Lower lobe of right lung (tissue), 2 donors: ENCODE data around the gene RAD51B. TPM values are rescaled to one million over a fixed set of nuclear protein-coding genes. Genes with fewer than 3 reads are reported as not detected.
A peak's percentile ranks its signal among the peaks of the same experiment; 100 is the strongest.
"Not testable (repeated sequence)": the region's sequence is repeated elsewhere in the genome, so short reads cannot be mapped to it uniquely, and the experiment has no call there.

Experiments used
- ATAC-seq, 2 donors: fragments of 200-7000 bp; cut with Tn5 transposase; one replicate each; pipeline ENCODE4 v1.9.1; 2020 to 2022; ENCODE audit warnings: mild to moderate bottlenecking in 2 of 2, moderate library complexity in 2 of 2
- DNase-seq: peaks from one replicate; pipeline ENCODE4 v3.0.0-alpha.2; 2020
- H3K27ac ChIP-seq: fragments of 200-600 bp; one replicate; pipeline ENCODE4 v1.8.0; 2022
- H3K27me3 ChIP-seq: fragments of 200-600 bp; one replicate; pipeline ENCODE4 v1.8.0; 2022; ENCODE audit warnings: low read depth
- H3K36me3 ChIP-seq: fragments of 200-600 bp; one replicate; pipeline ENCODE4 v1.8.0; 2022; ENCODE audit warnings: mild to moderate bottlenecking
- H3K4me1 ChIP-seq: fragments of 200-600 bp; one replicate; pipeline ENCODE4 v1.8.0; 2022
- H3K4me3 ChIP-seq: fragments of 200-600 bp; one replicate; pipeline ENCODE4 v1.8.0; 2022; ENCODE audit warnings: mild to moderate bottlenecking
- H3K9me3 ChIP-seq: fragments of 200-600 bp; one replicate; pipeline ENCODE4 v1.8.0; 2022
- intact Hi-C: fragments of 100-400 bp; cut with DNase I; formaldehyde crosslinking; loops from one replicate; pipeline ENCODE4 v1.11.0; 2022
- total RNA-seq: library from RNA; stranded (reverse); fragmentation: NEBNext Ultra II Directional; extraction: Animal tissue kit (Norgen Biotek cat#: 25700); gene quantifications from one replicate; pipeline ENCODE4 v1.2.1, GENCODE V29; 2021
- TF ChIP-seq, protein P1 (sequence below): fragments of 200-600 bp; IDR thresholded peaks from one replicate; pipeline ENCODE4 v1.8.0; 2022; ENCODE audit warnings: antibody characterized with exemption, mild to moderate bottlenecking
- donor health status: DM: no; HTN: yes; CAD: no; lungs with severe emphysema.

Gene RAD51B
- total RNA-seq, 1 donor from 2014 or later, result 22.2 TPM

DNA sequence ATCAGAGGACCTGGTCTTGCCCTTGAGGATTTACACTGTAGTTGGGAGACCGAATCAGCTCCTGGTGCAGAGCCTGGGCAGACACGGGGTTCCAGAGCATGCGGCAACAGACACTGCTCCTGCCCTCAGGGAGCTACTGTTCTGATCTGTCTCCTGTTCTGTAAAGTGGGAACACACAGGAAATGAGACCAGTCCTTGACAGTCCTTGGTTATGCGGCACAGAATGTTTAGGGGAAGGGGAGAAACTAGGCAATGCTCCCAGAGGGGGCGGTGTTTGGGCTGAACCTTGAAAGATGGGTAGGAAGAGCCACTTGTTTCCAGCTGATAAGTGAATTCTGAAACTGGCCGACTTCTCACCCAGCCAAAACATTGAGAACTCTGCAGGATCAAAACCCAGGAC lies 840.9 kb downstream of the RAD51B start:
- H3K9me3 ChIP-seq, result no peaks in the 10 kb centered on the region
- intact Hi-C loops, result no loop called here
- TF ChIP-seq, protein P1, sequence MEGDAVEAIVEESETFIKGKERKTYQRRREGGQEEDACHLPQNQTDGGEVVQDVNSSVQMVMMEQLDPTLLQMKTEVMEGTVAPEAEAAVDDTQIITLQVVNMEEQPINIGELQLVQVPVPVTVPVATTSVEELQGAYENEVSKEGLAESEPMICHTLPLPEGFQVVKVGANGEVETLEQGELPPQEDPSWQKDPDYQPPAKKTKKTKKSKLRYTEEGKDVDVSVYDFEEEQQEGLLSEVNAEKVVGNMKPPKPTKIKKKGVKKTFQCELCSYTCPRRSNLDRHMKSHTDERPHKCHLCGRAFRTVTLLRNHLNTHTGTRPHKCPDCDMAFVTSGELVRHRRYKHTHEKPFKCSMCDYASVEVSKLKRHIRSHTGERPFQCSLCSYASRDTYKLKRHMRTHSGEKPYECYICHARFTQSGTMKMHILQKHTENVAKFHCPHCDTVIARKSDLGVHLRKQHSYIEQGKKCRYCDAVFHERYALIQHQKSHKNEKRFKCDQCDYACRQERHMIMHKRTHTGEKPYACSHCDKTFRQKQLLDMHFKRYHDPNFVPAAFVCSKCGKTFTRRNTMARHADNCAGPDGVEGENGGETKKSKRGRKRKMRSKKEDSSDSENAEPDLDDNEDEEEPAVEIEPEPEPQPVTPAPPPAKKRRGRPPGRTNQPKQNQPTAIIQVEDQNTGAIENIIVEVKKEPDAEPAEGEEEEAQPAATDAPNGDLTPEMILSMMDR, result no peak
- H3K27me3 ChIP-seq, result no peaks in the 10 kb centered on the region
- peaks cover 40% of the 10 kb centered on the region for H3K4me1 ChIP-seq
- H3K36me3 ChIP-seq, result no peaks in the 10 kb centered on the region
- H3K4me3 ChIP-seq, result no peak overlapping the region
- DNase-seq (no peak), ATAC-seq (no peak)
- no peak overlapping the region for H3K27ac ChIP-seq

DNA sequence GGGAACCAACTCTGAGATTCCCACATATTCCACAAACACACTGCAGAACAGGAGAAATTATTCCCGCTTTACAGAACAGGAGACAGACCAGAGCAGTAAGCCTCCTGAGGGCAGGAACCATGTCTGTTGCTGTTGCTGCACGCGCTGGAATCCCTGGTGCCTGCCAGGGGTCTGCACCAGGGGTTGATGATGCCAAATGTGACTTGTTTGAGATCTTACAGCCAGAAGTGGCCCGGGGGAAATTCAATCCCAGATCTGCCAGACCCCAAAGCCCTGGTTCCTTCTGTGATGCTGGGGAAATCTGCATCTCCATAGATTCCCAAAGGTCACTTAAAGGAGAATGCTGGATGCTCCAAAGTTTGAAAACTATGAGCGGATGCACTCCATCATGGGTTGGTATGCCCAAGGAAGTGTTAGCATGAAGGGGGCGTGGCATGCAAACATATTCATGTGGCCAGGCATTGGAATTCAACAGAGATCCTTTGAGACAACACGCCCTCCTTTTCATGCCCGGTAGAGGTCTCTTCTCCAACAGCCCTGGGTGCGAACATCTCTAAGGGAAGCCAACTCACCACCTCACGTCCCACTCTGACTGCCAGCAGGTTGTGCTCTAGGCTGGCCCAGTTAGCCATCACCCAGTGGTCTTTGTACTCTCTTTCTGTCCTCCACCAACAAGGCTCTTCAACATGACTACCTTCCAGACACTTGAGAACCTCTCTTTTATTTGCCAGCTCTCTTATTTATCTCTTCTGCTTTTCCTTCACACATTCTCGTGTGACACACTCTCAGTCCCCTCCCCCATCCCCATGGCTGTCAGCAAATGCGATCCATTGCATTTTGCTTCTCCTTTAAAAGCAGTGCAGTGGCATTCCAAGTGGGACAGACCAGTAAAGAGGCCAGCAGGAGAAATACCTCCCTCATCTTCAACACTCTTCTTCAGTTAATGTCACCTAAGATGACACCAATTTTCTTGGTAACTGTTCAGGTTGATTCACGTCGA lies 841.9 kb downstream of the RAD51B start:
- H3K9me3 ChIP-seq, result no peaks in the 10 kb centered on the region
- DNase-seq (no peak), ATAC-seq (no peak)
- intact Hi-C loops, result no loop called here
- H3K4me3 ChIP-seq, result no peak overlapping the region
- H3K27me3 ChIP-seq, result no peaks in the 10 kb centered on the region
- H3K27ac ChIP-seq, result no peak overlapping the region
- H3K4me1 ChIP-seq, result peaks cover 50% of the 10 kb centered on the region
- H3K36me3 ChIP-seq, result no peaks in the 10 kb centered on the region
- TF ChIP-seq, protein P1, result no peak

DNA sequence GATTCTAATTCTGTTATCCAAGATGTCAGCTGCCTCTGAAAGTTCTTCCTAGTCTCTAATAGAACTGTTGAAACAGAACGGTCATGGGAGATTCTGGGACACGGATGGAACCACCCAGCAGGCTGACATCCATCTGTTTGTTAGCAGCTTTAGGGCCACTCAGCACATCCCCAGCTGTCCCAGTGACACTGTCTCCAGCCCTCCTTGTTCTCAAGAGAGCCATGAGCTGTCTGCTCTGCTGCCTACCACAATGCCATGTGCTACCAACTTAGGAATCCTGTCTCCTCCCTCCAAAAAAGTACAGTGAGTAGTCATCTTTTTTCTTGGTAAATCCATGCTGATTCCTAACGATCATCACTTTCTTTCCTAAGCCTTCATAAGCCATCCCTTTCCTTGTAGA lies 842.8 kb downstream of the RAD51B start:
- intact Hi-C loops, result no loop called here

DNA sequence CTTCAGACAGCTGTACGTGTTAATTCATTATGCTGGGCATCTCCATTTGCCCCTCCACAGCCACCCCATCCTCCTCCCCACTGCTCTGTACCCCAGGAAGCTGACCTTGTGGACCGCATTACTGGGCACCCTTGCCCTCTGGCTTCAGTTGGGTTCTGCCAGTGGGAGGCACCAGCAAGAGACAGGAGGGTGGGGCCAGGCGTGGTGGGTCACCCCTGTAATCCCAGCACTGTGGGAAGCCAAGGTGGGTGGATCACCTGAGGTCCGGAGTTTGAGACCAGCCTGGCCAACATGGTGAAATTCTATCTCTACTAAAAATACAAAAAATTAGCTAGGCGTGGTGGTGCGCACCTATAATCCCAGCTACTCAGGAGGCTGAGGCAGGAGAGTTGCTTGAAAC lies 843.2 kb downstream of the RAD51B start:
- ATAC-seq, intact Hi-C loops, H3K27me3 ChIP-seq, H3K9me3 ChIP-seq, H3K4me3 ChIP-seq, DNase-seq, H3K36me3 ChIP-seq: not testable (repeated sequence)
- H3K4me1 ChIP-seq, result peaks cover 63% of the 10 kb centered on the region
- H3K27ac ChIP-seq, result peak overlapping the region; percentile 19

More for the DNA sequence above, 842.8 kb downstream of the RAD51B start:
- H3K27me3 ChIP-seq, result no peaks in the 10 kb centered on the region
- H3K27ac ChIP-seq, result peak overlapping the region; percentile 19
- no peak for DNase-seq
- H3K9me3 ChIP-seq, result no peaks in the 10 kb centered on the region
- no peak for ATAC-seq
- no peak overlapping the region for H3K4me3 ChIP-seq
- H3K4me1 ChIP-seq, result peaks cover 59% of the 10 kb centered on the region
- TF ChIP-seq, protein P1, result no peak
- no peaks in the 10 kb centered on the region for H3K36me3 ChIP-seq

DNA sequence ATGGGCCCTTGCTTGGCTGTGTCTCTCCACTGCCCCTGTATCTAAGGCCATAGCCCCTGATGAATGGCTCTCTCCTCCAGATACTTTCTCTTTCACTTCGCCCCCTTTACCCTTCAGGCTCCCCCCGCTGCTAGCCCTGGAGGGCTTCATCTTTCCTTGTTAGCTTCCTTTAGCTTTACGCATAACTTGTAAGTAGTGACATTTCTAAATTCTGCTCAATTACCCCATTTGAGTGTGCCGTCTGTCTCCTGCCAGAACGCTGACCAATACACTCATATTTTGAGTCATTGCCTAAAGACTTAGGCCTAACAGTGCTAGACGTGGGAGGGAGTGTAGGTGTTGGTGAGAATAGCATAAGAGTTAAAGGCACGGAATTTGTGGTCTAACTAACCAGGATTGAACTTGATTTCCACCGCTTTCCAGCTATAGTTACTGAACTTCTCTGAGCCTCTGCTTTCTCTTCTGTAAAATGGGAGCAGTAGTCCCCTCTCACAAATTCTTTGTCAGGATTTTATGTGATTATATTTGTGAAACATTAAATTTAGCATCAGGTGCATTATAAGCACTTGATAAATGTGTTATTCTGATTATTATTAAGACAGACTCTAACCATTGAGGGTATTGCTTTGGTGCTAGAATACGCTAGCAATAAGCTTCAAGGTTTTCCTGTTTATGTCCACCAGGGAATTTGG lies 844.0 kb downstream of the RAD51B start:
- Histone ChIP-seq H3K4me3 (no peak overlapping the region), H3K36me3 (no peaks in the 10 kb centered on the region), H3K9me3 (no peaks in the 10 kb centered on the region), H3K27me3 (no peaks in the 10 kb centered on the region), H3K4me1 (peaks cover 59% of the 10 kb centered on the region), H3K27ac (peak overlapping the region; percentile 42)
- no peak for DNase-seq
- TF ChIP-seq, protein P1, result no peak
- ATAC-seq, result no peak
- intact Hi-C loops, result no loop called here
